Stimulated activated CD4-positive, alpha-beta T cell treated with anti-CD3 and anti-CD28 coated beads, Interleukin-15, amount 100 ng/mL, for 48 hours (primary cell): ENCODE data around the gene AMOT.

Experiments used
- DNase-seq, 2 donors: peaks; one replicate each; pipeline ENCODE4 v3.0.0-alpha.2; 2020; ENCODE audit warnings: low read depth in 2 of 2

The AMOT gene

GRCh38 chrX:112738347-112739033 is 102.1 kb downstream of the AMOT start:
- DNase-seq: peak; percentile 0 to 10

DNA sequence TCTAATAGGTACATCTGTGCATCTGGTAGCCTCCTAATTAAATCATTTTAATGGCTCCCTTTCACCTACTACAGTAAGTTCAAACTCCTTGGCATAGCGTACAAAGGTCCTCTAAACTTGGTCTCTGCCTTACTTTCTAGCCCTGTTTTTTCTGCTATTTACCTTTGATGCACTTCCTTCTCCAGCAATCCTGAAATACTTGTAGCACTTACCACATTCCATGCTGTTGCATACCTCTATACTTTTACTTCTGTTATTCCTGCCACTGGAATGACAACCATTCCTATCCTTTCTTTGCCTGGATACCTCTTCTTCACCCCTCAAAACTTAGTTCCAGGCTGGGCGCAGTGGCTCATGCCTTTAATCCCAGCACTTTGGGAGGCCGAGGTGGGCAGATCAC is 104.3 kb downstream of the AMOT start:
- no peak for DNase-seq

DNA sequence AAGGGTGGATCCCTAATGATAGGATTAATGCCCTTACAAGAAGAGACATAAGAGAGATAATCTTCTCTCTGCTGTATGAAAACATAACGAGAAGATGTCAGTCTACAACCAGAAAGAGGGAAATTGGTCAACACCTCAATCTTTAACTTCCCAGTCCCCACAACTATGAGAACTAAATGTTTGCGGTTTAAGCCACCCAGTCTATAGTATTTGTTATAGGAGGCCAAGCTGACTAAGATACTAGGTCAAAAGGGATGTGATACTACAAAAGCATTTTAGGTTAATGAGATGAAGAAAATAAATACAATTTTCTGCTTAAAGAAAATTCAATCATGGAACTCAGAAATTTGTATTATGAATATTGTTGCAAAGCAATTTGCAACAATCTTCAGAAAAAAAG is 105.5 kb downstream of the AMOT start:
- no peak for DNase-seq

- no peak for DNase-seq
Observed at GRCh38 chrX:112734290-112734689, 106.3 kb downstream of the AMOT start.

GRCh38 chrX:112731793-112732192 is 108.8 kb downstream of the AMOT start:
- no peak for DNase-seq
